HEK293 (cell line): ENCODE results near the gene PSMD8.
A peak's percentile ranks its signal among the peaks of the same experiment; 100 is the strongest.

Source experiments
- BCL11A ChIP-seq: fragments of 450-650 bp; formaldehyde crosslinking; IDR thresholded peaks from 2 replicates; pipeline ENCODE4 v1.5.1; 2016; ENCODE audit warnings: low read depth, missing biosample characterization, missing genetic modification characterization
- BCL11B ChIP-seq: fragments of 450-650 bp; formaldehyde crosslinking; IDR thresholded peaks from 2 replicates; pipeline ENCODE4 v1.5.1; 2016; ENCODE audit warnings: low read depth, missing biosample characterization, missing genetic modification characterization
- ELK4 ChIP-seq: IDR thresholded peaks from 2 replicates; pipeline ENCODE4 v1.6.1; 2011; ENCODE audit warnings: mild to moderate bottlenecking, low read depth, low read length, borderline replicate concordance
- FEZF1 ChIP-seq: fragments of 450-650 bp; formaldehyde crosslinking; IDR thresholded peaks from 2 replicates; pipeline ENCODE4 v1.5.1; 2016; ENCODE audit warnings: missing biosample characterization, missing genetic modification characterization
- IKZF3 ChIP-seq: fragments of 450-650 bp; IDR thresholded peaks from 2 replicates; pipeline ENCODE4 v1.5.0; 2018; ENCODE audit warnings: missing biosample characterization, mild to moderate bottlenecking, missing genetic modification characterization, moderate library complexity
- INSM2 ChIP-seq: fragments of 450-650 bp; formaldehyde crosslinking; IDR thresholded peaks from 2 replicates; pipeline ENCODE4 v1.5.1; 2016; ENCODE audit warnings: missing biosample characterization, missing genetic modification characterization
- KLF10 ChIP-seq: fragments of 450-650 bp; IDR thresholded peaks from 2 replicates; pipeline ENCODE4 v1.5.1; 2018; ENCODE audit warnings: missing biosample characterization, mild to moderate bottlenecking, missing genetic modification characterization
- KLF7 ChIP-seq: fragments of 450-650 bp; formaldehyde crosslinking; IDR thresholded peaks from 2 replicates; pipeline ENCODE4 v1.5.1; 2016; ENCODE audit warnings: missing biosample characterization, missing genetic modification characterization, borderline replicate concordance
- MEIS1 ChIP-seq: sonication (generic); formaldehyde crosslinking; IDR thresholded peaks from 2 replicates; pipeline ENCODE4 v1.8.1; 2022; ENCODE audit warnings: missing genetic modification reagents, mild to moderate bottlenecking, borderline replicate concordance
- OSR2 ChIP-seq: fragments of 450-650 bp; formaldehyde crosslinking; IDR thresholded peaks from 2 replicates; pipeline ENCODE4 v1.5.1; 2016; ENCODE audit warnings: missing biosample characterization, missing genetic modification characterization
- PRDM10 ChIP-seq: fragments of 450-650 bp; formaldehyde crosslinking; IDR thresholded peaks from 2 replicates; pipeline ENCODE4 v1.5.1; 2016; ENCODE audit warnings: missing biosample characterization, missing genetic modification characterization
- REPIN1 ChIP-seq: fragments of 450-650 bp; formaldehyde crosslinking; IDR thresholded peaks from 2 replicates; pipeline ENCODE4 v1.5.1; 2017; ENCODE audit warnings: missing biosample characterization, missing genetic modification characterization, low read depth
- YY2 ChIP-seq: fragments of 450-650 bp; formaldehyde crosslinking; IDR thresholded peaks from 2 replicates; pipeline ENCODE4 v1.5.1; 2016; ENCODE audit warnings: missing biosample characterization, missing genetic modification characterization
- ZBTB44 ChIP-seq: fragments of 450-650 bp; IDR thresholded peaks from 2 replicates; pipeline ENCODE4 v1.5.1; 2018; ENCODE audit warnings: missing biosample characterization, mild to moderate bottlenecking, missing genetic modification characterization
- ZBTB48 ChIP-seq: fragments of 450-650 bp; formaldehyde crosslinking; IDR thresholded peaks from 2 replicates; pipeline ENCODE4 v1.5.1; 2016; ENCODE audit warnings: missing biosample characterization, missing genetic modification characterization
- ZFP3 ChIP-seq: fragments of 450-650 bp; formaldehyde crosslinking; IDR thresholded peaks from 2 replicates; pipeline ENCODE4 v1.5.1; 2016; ENCODE audit warnings: low read depth, missing biosample characterization, missing genetic modification characterization
- ZNF138 ChIP-seq: fragments of 450-650 bp; formaldehyde crosslinking; IDR thresholded peaks from 2 replicates; pipeline ENCODE4 v1.5.1; 2016; ENCODE audit warnings: missing biosample characterization, missing genetic modification characterization, borderline replicate concordance
- ZNF146 ChIP-seq: fragments of 450-650 bp; formaldehyde crosslinking; IDR thresholded peaks from 2 replicates; pipeline ENCODE4 v1.5.1; 2016; ENCODE audit warnings: missing biosample characterization, missing genetic modification characterization
- ZNF18 ChIP-seq: fragments of 450-650 bp; formaldehyde crosslinking; IDR thresholded peaks from 2 replicates; pipeline ENCODE4 v1.5.1; 2016; ENCODE audit warnings: missing biosample characterization, missing genetic modification characterization
- ZNF19 ChIP-seq: fragments of 450-650 bp; formaldehyde crosslinking; IDR thresholded peaks from 2 replicates; pipeline ENCODE4; 2016; ENCODE audit warnings: missing biosample characterization, missing genetic modification characterization, low read depth
- ZNF292 ChIP-seq: fragments of 450-650 bp; formaldehyde crosslinking; IDR thresholded peaks from 2 replicates; pipeline ENCODE4 v1.5.1; 2016; ENCODE audit warnings: low read depth, missing biosample characterization, missing genetic modification characterization, borderline replicate concordance
- ZNF350 ChIP-seq: fragments of 450-650 bp; formaldehyde crosslinking; IDR thresholded peaks from 2 replicates; pipeline ENCODE4 v1.5.0; 2017; ENCODE audit warnings: missing biosample characterization, mild to moderate bottlenecking, missing genetic modification characterization
- ZNF394 ChIP-seq: fragments of 450-650 bp; formaldehyde crosslinking; IDR thresholded peaks from 2 replicates; pipeline ENCODE4 v1.5.1; 2016; ENCODE audit warnings: missing biosample characterization, missing genetic modification characterization, mild to moderate bottlenecking, moderate library complexity, borderline replicate concordance
- ZNF404 ChIP-seq: fragments of 450-650 bp; formaldehyde crosslinking; IDR thresholded peaks from 2 replicates; pipeline ENCODE4 v1.5.1; 2017; ENCODE audit warnings: missing biosample characterization, missing genetic modification characterization
- ZNF623 ChIP-seq: fragments of 450-650 bp; formaldehyde crosslinking; IDR thresholded peaks from 2 replicates; pipeline ENCODE4 v1.5.1; 2016; ENCODE audit warnings: missing biosample characterization, missing genetic modification characterization
- ZNF776 ChIP-seq: fragments of 450-650 bp; formaldehyde crosslinking; IDR thresholded peaks from 2 replicates; pipeline ENCODE4 v1.5.0; 2017; ENCODE audit warnings: missing biosample characterization, missing genetic modification characterization, borderline replicate concordance

PSMD8 gene

GRCh38 chr19:38336638-38337359 is 37.6 kb upstream of the PSMD8 start (continued):
- TF ChIP-seq PRDM10 (tag by site-specific recombination) (peak; percentile 100), MEIS1 (CRISPR knock-in tag) (no peak), REPIN1 (peak; percentile 96), IKZF3 (tag by site-specific recombination) (no peak), ELK4 (no peak), YY2 (tag by site-specific recombination) (peak; percentile 82; the same call in 1 of the 2 replicates), ZNF18 (tag by site-specific recombination) (no peak), ZBTB48 (tag by site-specific recombination) (peak; percentile 88), ZNF138 (tag by site-specific recombination) (no peak), ZNF776 (tag by site-specific recombination) (no peak), KLF7 (tag by site-specific recombination) (peak; percentile 100), FEZF1 (tag by site-specific recombination) (no peak), INSM2 (tag by site-specific recombination) (peak; percentile 54; the same call in 1 of the 2 replicates), ZBTB44 (no peak), OSR2 (tag by site-specific recombination) (peak; percentile 59; the same call in 1 of the 2 replicates), ZNF350 (tag by site-specific recombination) (no peak), ZNF19 (tag by site-specific recombination) (no peak), BCL11A (0 out of 2 replicates have a peak, but pooled peaks have one; percentile 70), KLF10 (tag by site-specific recombination) (peak; percentile 95; the same call in 1 of the 2 replicates), ZFP3 (tag by site-specific recombination) (0 out of 2 replicates have a peak, but pooled peaks have one; percentile 44), ZNF623 (tag by site-specific recombination) (peak; percentile 36; the same call in 1 of the 2 replicates), BCL11B (tag by site-specific recombination) (peak; percentile 94), ZNF292 (tag by site-specific recombination) (no peak), ZNF394 (tag by site-specific recombination) (peak; percentile 50; the same call in 1 of the 2 replicates), ZNF146 (tag by site-specific recombination) (no peak), ZNF404 (tag by site-specific recombination) (no peak)
